ENCODE results near the gene TRIM32.

TRIM32 gene

DNA sequence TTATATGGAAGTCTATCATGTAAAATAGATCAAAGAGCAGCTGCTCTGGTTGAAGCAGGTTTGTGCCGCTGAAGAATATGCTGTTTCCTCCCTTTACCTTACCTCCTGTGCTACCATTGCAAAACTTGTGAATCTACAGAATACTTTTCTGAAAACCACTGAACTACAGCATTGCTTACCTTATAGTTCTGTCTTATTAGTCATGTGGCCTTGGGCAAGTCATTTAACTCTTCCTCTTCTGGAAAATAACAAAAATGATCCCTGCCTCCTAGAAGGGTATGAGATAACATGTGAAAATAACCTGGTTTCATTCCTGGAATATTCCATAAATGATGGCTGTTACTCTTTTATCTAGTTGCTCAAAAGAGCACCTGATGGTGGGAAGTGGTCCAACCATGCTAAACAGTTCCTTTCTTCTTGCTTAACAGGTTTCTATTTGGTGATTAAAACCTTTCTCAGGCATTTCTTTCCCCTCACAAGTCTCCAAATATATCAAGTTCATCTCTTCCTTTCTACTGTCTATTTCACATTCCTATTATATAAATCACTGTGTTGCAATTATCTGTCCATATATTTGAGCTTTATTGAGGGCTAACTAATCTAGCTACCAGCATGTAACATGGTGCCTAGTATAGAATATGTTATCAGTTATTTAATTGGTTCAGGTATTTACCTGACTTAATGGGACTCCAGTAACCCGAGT lies 15.0 kb downstream of the TRIM32 start:
- no peak overlapping the region for H3K9ac ChIP-seq (ENCODE audit: low read length)
- H4K20me1 ChIP-seq (ENCODE audit: insufficient read depth, low read length): no peaks in the 10 kb centered on the region; the same call in 1 of the 2 replicates
- no peak overlapping the region for H3K4me3 ChIP-seq (ENCODE audit: low read depth, low read length, poor library complexity, severe bottlenecking)
- H3K27me3 ChIP-seq (ENCODE audit: insufficient read depth, low read length): no peaks in the 10 kb centered on the region
- H2AFZ ChIP-seq (ENCODE audit: low read length): no peak overlapping the region
- H3K36me3 ChIP-seq (ENCODE audit: insufficient read depth, low read length): peaks cover 42% of the 10 kb centered on the region
- H3K9me2 ChIP-seq (ENCODE audit: low read depth, low read length): no peaks in the 10 kb centered on the region
- H3K9me3 ChIP-seq (ENCODE audit: low read length): no peaks in the 10 kb centered on the region
- no peak overlapping the region for H3K4me2 ChIP-seq (ENCODE audit: low read length)
- H3K79me2 ChIP-seq (ENCODE audit: insufficient read depth, low read length): no peaks in the 10 kb centered on the region
- no peak for TF ChIP-seq EZH2 (IDR thresholded peaks at IDR 0.05; ENCODE audit: borderline replicate concordance, low read length)
- TF ChIP-seq, protein P1, sequence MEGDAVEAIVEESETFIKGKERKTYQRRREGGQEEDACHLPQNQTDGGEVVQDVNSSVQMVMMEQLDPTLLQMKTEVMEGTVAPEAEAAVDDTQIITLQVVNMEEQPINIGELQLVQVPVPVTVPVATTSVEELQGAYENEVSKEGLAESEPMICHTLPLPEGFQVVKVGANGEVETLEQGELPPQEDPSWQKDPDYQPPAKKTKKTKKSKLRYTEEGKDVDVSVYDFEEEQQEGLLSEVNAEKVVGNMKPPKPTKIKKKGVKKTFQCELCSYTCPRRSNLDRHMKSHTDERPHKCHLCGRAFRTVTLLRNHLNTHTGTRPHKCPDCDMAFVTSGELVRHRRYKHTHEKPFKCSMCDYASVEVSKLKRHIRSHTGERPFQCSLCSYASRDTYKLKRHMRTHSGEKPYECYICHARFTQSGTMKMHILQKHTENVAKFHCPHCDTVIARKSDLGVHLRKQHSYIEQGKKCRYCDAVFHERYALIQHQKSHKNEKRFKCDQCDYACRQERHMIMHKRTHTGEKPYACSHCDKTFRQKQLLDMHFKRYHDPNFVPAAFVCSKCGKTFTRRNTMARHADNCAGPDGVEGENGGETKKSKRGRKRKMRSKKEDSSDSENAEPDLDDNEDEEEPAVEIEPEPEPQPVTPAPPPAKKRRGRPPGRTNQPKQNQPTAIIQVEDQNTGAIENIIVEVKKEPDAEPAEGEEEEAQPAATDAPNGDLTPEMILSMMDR (IDR thresholded peaks at IDR 0.05; ENCODE audit: low read length): no peak
- no peak overlapping the region for H3K27ac ChIP-seq (ENCODE audit: low read depth, low read length, poor library complexity, severe bottlenecking)
- H3K4me1 ChIP-seq (ENCODE audit: insufficient read depth, low read length, severe bottlenecking): no peaks in the 10 kb centered on the region
- H3F3A ChIP-seq (ENCODE audit: insufficient read depth, low read length): no peaks in the 10 kb centered on the region

DNA sequence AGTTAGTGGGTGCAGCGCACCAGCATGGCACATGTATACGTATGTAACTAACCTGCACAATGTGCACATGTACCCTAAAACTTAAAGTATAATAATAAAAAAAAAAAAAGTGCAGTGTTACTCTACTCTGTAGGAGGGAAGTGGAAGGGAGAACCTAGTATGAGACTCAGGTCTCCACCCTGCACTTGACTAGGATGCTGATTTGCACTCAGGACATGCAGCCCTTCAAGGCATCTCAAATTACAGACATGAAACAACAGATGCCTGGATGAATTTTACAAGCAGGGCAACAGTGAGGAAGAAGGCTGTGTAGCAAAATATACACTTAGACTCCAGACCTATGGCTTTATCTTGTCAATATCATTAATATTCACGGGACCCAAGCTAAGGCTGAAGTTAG lies 16.5 kb downstream of the TRIM32 start:
- Histone ChIP-seq H3F3A (ENCODE audit: insufficient read depth, low read length) (no peaks in the 10 kb centered on the region), H3K36me3 (ENCODE audit: insufficient read depth, low read length) (peaks cover 27% of the 10 kb centered on the region), H3K79me2 (ENCODE audit: insufficient read depth, low read length) (no peaks in the 10 kb centered on the region), H3K9ac (ENCODE audit: low read length) (no peak overlapping the region), H3K4me2 (ENCODE audit: low read length) (no peak overlapping the region), H3K27me3 (ENCODE audit: insufficient read depth, low read length) (no peaks in the 10 kb centered on the region), H2AFZ (ENCODE audit: low read length) (no peak overlapping the region), H3K4me1 (ENCODE audit: insufficient read depth, low read length, severe bottlenecking) (no peaks in the 10 kb centered on the region), H3K9me2 (ENCODE audit: low read depth, low read length) (no peaks in the 10 kb centered on the region), H3K4me3 (ENCODE audit: low read depth, low read length, poor library complexity, severe bottlenecking) (no peak overlapping the region), H3K27ac (ENCODE audit: low read depth, low read length, poor library complexity, severe bottlenecking) (no peak overlapping the region), H3K9me3 (ENCODE audit: low read length) (no peaks in the 10 kb centered on the region), H4K20me1 (ENCODE audit: insufficient read depth, low read length) (peaks cover 2% of the 10 kb centered on the region; the same call in 1 of the 2 replicates)
- TF ChIP-seq, protein P1 (IDR thresholded peaks at IDR 0.05; ENCODE audit: low read length): no peak
- no peak for TF ChIP-seq EZH2 (IDR thresholded peaks at IDR 0.05; ENCODE audit: borderline replicate concordance, low read length)

DNA sequence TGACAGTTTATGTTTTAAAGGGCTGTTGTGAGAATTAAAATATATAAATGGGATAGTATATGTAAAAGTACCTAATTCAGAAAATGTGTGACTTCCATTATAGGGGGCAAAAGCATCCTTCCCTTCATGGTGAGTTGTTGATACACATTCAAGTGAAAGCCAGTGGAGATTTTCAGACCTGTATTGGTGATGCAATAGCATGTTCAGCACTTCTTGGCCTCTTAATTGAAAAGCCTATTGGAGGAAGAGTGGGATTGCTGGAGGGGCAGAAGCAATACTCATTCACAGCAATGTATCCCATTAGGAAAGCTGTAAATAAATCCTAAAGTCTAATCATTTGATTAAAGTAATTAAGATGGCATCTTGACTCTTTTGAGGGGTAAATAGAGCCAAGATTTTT lies 17.4 kb downstream of the TRIM32 start:
- H3K4me2 ChIP-seq (ENCODE audit: low read length): no peak overlapping the region
- H3K4me3 ChIP-seq (ENCODE audit: low read depth, low read length, poor library complexity, severe bottlenecking): no peak overlapping the region
- TF ChIP-seq EZH2 (IDR thresholded peaks at IDR 0.05; ENCODE audit: borderline replicate concordance, low read length): no peak
- TF ChIP-seq, protein P1 (IDR thresholded peaks at IDR 0.05; ENCODE audit: low read length): no peak
- H3K79me2 ChIP-seq (ENCODE audit: insufficient read depth, low read length): no peaks in the 10 kb centered on the region
- H3K4me1 ChIP-seq (ENCODE audit: insufficient read depth, low read length, severe bottlenecking): no peaks in the 10 kb centered on the region
- peaks cover 2% of the 10 kb centered on the region; the same call in 1 of the 2 replicates for H4K20me1 ChIP-seq (ENCODE audit: insufficient read depth, low read length)
- no peak overlapping the region for H2AFZ ChIP-seq (ENCODE audit: low read length)
- no peaks in the 10 kb centered on the region for H3K9me2 ChIP-seq (ENCODE audit: low read depth, low read length)
- H3K27ac ChIP-seq (ENCODE audit: low read depth, low read length, poor library complexity, severe bottlenecking): no peak overlapping the region
- no peaks in the 10 kb centered on the region for H3K9me3 ChIP-seq (ENCODE audit: low read length)
- peaks cover 19% of the 10 kb centered on the region for H3K36me3 ChIP-seq (ENCODE audit: insufficient read depth, low read length)
- H3K27me3 ChIP-seq (ENCODE audit: insufficient read depth, low read length): no peaks in the 10 kb centered on the region
- H3K9ac ChIP-seq (ENCODE audit: low read length): no peak overlapping the region
- H3F3A ChIP-seq (ENCODE audit: insufficient read depth, low read length): no peaks in the 10 kb centered on the region

All from OCI-LY1 (cell line).